Suprapubic skin (tissue), 4 donors: Measurements from ENCODE around the gene NINL. TPM values are rescaled to one million over a fixed set of nuclear protein-coding genes. Genes with fewer than 3 reads are reported as not detected.
"Not testable (repeated sequence)": the region's sequence is repeated elsewhere in the genome, so short reads cannot be mapped to it uniquely, and the experiment has no call there.

Source experiments
- DNase-seq, 2 donors: peaks; one replicate each; pipeline ENCODE4 v3.0.0-alpha.2; 2019; ENCODE audit warnings: low spot score in 2 of 2
- H3K27ac ChIP-seq: fragments of 200-600 bp; sonication (generic); one replicate; pipeline ENCODE4 v1.5.1; 2019
- H3K27me3 ChIP-seq: fragments of 200-600 bp; sonication (generic); one replicate; pipeline ENCODE4 v1.5.1; 2019
- H3K36me3 ChIP-seq: fragments of 200-600 bp; sonication (generic); one replicate; pipeline ENCODE4 v1.5.1; 2019
- H3K4me1 ChIP-seq: fragments of 200-600 bp; sonication (generic); one replicate; pipeline ENCODE4 v1.5.1; 2019
- H3K4me3 ChIP-seq: fragments of 200-600 bp; sonication (generic); one replicate; pipeline ENCODE4 v1.5.1; 2019; ENCODE audit warnings: mild to moderate bottlenecking
- H3K9me3 ChIP-seq: fragments of 200-600 bp; sonication (generic); one replicate; pipeline ENCODE4 v1.5.1; 2019
- CTCF ChIP-seq, 2 donors: fragments of 200-600 bp in 1 of 2; fragments of 450-650 bp in 1 of 2; sonication (generic) in 1 of 2; IDR thresholded peaks; one replicate each; pipeline ENCODE4 v1.5.1; 2016 to 2019; ENCODE audit warnings: antibody characterized with exemption in 2 of 2, mild to moderate bottlenecking in 1 of 2, moderate library complexity in 1 of 2
- EP300 ChIP-seq: sonication (generic); formaldehyde crosslinking; IDR thresholded peaks from one replicate; pipeline ENCODE4 v1.6.1; 2017; ENCODE audit warnings: antibody characterized with exemption
- POLR2A ChIP-seq, 2 donors: fragments of 450-650 bp; IDR thresholded peaks; one replicate each; pipeline ENCODE4 v1.6.1; 2017; ENCODE audit warnings: antibody characterized with exemption in 2 of 2, mild to moderate bottlenecking in 2 of 2, moderate library complexity in 2 of 2
- POLR2AphosphoS5 ChIP-seq, 3 donors: sonication (generic); formaldehyde crosslinking; IDR thresholded peaks; one replicate each; pipeline ENCODE4 v1.6.1; 2017; ENCODE audit warnings: antibody characterized with exemption in 3 of 3
- WGBS: methylation state at CpG from one replicate; pipeline ENCODE4 v1.1.5; 2018; 5-methylcytosine and 5-hydroxymethylcytosine counted together
- total RNA-seq, 4 donors: library from RNA; depleted of rRNA; stranded (reverse); fragments of >200 nt; gene quantifications; one replicate each; pipeline ENCODE4 v1.1.0, GENCODE V29; 2016

NINL gene
- total RNA-seq, 4 donors from 2014 or later: 2.0 to 6.9 (median 2.6) TPM

GRCh38 chr20:25507385-25508082 is 77.8 kb downstream of the NINL start:
- TF ChIP-seq CTCF (IDR thresholded peaks at IDR 0.05) (no peak), POLR2A (IDR thresholded peaks at IDR 0.05) (no peak), EP300 (no peak), POLR2AphosphoS5 (IDR thresholded peaks at IDR 0.05) (no peak)
- no peak for DNase-seq
- no peaks in the 10 kb centered on the region for H3K27me3 ChIP-seq
- no peak overlapping the region for H3K27ac ChIP-seq
- H3K4me1 ChIP-seq: no peaks in the 10 kb centered on the region
- no peaks in the 10 kb centered on the region for H3K9me3 ChIP-seq
- WGBS: 88% methylated on average over 8 of the region's 8 CpGs
- H3K36me3 ChIP-seq: peaks cover 48% of the 10 kb centered on the region
- no peak overlapping the region for H3K4me3 ChIP-seq

- WGBS: 92% methylated on average over 15 of the region's 15 CpGs
- Histone ChIP-seq H3K27me3 (no peaks in the 10 kb centered on the region), H3K4me3 (no peak overlapping the region), H3K4me1 (no peaks in the 10 kb centered on the region), H3K36me3 (peaks cover 30% of the 10 kb centered on the region), H3K9me3 (no peaks in the 10 kb centered on the region), H3K27ac (no peak overlapping the region)
- TF ChIP-seq CTCF (IDR thresholded peaks at IDR 0.05) (no peak), POLR2AphosphoS5 (IDR thresholded peaks at IDR 0.05) (no peak), EP300 (no peak), POLR2A (IDR thresholded peaks at IDR 0.05) (no peak)
- peak; percentile 29 to 62 for DNase-seq
Measured at GRCh38 chr20:25504366-25505135, 80.8 kb downstream of the NINL start.

- no peak for DNase-seq
- Histone ChIP-seq H3K27me3 (no peaks in the 10 kb centered on the region), H3K36me3 (peaks cover 24% of the 10 kb centered on the region), H3K9me3 (no peaks in the 10 kb centered on the region), H3K4me3 (no peak overlapping the region), H3K27ac (no peak overlapping the region), H3K4me1 (no peaks in the 10 kb centered on the region)
- TF ChIP-seq POLR2A (IDR thresholded peaks at IDR 0.05) (no peak), POLR2AphosphoS5 (IDR thresholded peaks at IDR 0.05) (no peak), CTCF (IDR thresholded peaks at IDR 0.05) (no peak), EP300 (no peak)
- 92% methylated on average over 12 of the region's 12 CpGs for WGBS
Measured at GRCh38 chr20:25503936-25504335, 81.4 kb downstream of the NINL start.

GRCh38 chr20:25503051-25503639 is 82.2 kb downstream of the NINL start:
- H3K4me3 ChIP-seq, H3K27me3 ChIP-seq, H3K4me1 ChIP-seq, H3K27ac ChIP-seq, DNase-seq, H3K9me3 ChIP-seq: not testable (repeated sequence)
- WGBS: 100% methylated on average over 3 of the region's 6 CpGs
- peaks cover 21% of the 10 kb centered on the region for H3K36me3 ChIP-seq

- peak in 1 of 2 donors; percentile 74 for DNase-seq
- H3K4me3 ChIP-seq: no peak overlapping the region
- H3K36me3 ChIP-seq: peaks cover 20% of the 10 kb centered on the region
Measured at GRCh38 chr20:25500880-25501351, 84.4 kb downstream of the NINL start.

More at GRCh38 chr20:25500880-25501351, 84.4 kb downstream of the NINL start:
- TF ChIP-seq CTCF (IDR thresholded peaks at IDR 0.05) (no peak), POLR2AphosphoS5 (IDR thresholded peaks at IDR 0.05) (no peak), POLR2A (IDR thresholded peaks at IDR 0.05) (no peak), EP300 (no peak)
- WGBS: 88% methylated on average over 10 of the region's 13 CpGs
- H3K27me3 ChIP-seq: no peaks in the 10 kb centered on the region
- no peak overlapping the region for H3K27ac ChIP-seq
- H3K4me1 ChIP-seq: peaks cover 6% of the 10 kb centered on the region
- no peaks in the 10 kb centered on the region for H3K9me3 ChIP-seq
